Measurements from ENCODE around the gene PCDHGC5.

DNA sequence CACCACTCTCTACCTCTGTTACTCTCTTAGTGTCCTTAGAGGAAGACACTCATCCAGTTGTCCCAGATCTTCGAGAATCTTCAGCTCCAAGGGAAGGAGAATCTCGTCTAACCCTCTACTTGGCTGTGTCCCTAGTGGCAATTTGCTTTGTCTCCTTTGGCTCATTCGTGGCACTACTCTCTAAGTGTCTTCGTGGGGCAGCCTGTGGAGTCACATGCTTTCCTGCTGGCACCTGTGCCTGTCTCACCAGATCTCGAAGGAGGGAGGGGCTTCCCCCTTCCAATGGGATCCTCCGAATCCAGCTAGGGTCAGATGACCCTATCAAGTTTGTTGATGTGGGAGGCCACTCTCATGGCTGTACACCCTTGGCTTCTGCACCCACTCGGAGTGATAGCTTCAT lies 1.8 kb upstream of the PCDHGC5 start:
- TF ChIP-seq, protein P1, sequence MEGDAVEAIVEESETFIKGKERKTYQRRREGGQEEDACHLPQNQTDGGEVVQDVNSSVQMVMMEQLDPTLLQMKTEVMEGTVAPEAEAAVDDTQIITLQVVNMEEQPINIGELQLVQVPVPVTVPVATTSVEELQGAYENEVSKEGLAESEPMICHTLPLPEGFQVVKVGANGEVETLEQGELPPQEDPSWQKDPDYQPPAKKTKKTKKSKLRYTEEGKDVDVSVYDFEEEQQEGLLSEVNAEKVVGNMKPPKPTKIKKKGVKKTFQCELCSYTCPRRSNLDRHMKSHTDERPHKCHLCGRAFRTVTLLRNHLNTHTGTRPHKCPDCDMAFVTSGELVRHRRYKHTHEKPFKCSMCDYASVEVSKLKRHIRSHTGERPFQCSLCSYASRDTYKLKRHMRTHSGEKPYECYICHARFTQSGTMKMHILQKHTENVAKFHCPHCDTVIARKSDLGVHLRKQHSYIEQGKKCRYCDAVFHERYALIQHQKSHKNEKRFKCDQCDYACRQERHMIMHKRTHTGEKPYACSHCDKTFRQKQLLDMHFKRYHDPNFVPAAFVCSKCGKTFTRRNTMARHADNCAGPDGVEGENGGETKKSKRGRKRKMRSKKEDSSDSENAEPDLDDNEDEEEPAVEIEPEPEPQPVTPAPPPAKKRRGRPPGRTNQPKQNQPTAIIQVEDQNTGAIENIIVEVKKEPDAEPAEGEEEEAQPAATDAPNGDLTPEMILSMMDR (conservative IDR thresholded peaks at IDR 0.05; ENCODE audit: low read length): no peak
- no peak for TF ChIP-seq EZH2phosphoT487 (IDR thresholded peaks at IDR 0.05; ENCODE audit: borderline replicate concordance, low read depth, low read length)

Measured in OCI-LY7 (cell line).